GM19043 (cell line): ENCODE results near the gene OPHN1.
"Not testable (repeated sequence)": the region's sequence is repeated elsewhere in the genome, so short reads cannot be mapped to it uniquely, and the experiment has no call there.

Experiments
- ATAC-seq: cut with Tn5 transposase; IDR thresholded peaks from one replicate; pipeline ENCODE4 v1.9.1; 2021; ENCODE audit warnings: low read depth; ENCODE audit not compliant: unreplicated experiment

OPHN1 gene

GRCh38 chrX:68369559-68369958 is 63.7 kb downstream of the OPHN1 start:
- no peak for ATAC-seq

GRCh38 chrX:68365341-68365740 is 68.0 kb downstream of the OPHN1 start:
- no peak for ATAC-seq

DNA sequence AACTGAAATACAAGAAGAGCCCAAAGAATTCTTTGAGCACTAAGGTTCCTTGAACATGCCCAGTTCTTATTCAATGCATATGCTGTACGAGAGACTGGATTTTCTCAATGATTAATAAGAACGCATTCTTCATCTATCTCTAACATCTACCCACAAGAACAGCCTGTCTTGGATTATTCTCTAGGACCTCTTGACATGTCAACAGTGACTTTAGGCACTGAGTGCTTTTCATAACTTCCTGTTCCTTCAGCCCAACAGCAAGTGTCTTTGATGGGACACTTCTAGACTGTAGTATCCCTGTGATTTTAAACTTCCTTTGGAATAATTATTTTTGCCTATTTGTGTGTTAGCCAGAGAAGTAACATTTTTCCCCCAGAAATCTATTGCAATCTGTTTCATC is 69.3 kb downstream of the OPHN1 start:
- no peak for ATAC-seq

GRCh38 chrX:68358679-68359078 is 74.6 kb downstream of the OPHN1 start:
- no peak for ATAC-seq

DNA sequence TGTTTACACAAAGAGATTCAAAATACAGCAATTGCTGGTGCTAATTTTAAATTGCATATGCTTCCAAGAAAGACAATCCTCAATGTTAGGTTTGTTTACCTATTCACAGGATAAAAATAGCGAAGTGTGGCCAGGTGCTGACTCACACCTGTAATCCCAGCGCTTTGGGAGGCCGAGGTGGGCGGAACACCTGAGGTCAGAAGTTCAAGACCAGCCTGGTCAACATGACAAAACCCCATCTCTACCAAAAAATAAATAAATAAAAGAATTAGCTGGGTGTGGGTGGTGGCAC is 77.7 kb downstream of the OPHN1 start:
- ATAC-seq = no peak

DNA sequence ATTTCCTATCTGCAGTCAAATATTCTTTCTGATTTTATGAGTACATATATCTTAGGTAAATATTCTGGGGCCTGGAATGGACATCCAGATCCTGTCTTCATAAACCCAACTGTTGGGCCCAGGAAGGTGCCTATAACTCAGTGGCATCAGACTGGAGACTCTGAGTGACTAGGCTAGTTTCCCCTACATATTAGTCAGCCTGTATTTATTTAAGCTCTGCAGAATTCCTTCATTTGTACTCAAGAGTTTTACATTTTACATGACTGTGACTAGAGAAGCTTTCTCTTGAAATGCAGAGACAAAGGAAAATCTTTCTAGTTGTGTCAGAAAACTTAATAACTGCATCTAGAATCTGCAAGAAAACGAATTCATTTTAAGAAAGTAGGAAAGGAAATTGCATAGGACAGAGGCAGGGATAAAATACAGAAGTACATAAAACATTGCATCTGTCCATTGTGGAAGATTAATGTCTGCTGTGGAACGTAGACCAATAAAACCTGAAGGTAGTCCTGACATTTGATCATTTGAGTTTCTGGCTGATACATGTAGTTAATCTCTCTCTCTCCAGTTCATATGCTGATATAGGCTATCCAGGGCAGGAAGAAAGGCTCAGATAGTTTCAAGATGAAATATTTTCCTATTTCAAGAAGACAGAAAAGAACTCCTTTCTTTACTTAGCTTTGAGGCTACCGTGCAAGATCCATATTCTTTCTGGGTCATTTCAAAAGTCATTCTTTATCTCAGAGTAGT is 78.2 kb downstream of the OPHN1 start:
- ATAC-seq = no peak

GRCh38 chrX:68345025-68345424 is 88.3 kb downstream of the OPHN1 start:
- no peak for ATAC-seq

DNA sequence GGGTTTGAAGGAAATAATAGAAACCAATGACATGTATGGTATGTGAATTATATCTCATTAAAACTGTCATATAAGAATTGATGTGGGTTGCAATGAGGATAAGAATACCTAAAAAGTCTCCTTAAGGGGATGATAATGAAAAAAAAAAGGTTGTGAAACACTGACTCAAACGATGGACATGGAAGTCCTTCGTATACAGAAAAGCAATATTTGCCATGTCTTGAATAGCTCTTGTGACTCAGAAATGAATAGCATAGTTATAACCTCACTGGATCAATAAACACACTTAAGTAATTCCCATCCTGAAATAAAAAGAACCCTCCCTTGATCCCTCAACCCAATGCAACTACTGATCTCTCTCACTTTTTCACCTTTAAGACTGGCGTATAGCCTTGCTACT is 89.7 kb downstream of the OPHN1 start:
- no peak for ATAC-seq

- no peak for ATAC-seq
Observed at GRCh38 chrX:68332201-68332731, 101.0 kb downstream of the OPHN1 start.

DNA sequence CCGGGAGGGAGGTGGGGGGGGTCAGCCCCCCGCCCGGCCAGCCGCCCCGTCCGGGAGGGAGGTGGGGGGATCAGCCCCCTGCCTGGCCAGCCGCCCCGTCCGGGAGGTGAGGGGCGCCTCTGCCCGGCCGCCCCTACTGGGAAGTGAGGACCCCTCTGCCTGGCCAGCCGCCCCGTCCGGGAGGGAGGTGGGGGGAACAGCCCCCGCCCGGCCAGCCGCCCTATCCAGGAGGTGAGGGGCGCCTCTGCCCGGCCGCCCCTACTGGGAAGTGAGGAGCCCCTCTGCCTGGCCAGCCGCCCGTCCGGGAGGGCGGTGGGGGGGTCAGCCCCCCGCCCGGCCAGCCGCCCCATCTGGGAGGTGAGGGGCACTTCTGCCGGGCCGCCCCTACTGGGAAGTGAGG is 106.5 kb downstream of the OPHN1 start:
- ATAC-seq = not testable (repeated sequence)

GRCh38 chrX:68307769-68308168 is 125.5 kb downstream of the OPHN1 start:
- no peak for ATAC-seq

- no peak for ATAC-seq
Observed at GRCh38 chrX:68304602-68305001, 128.7 kb downstream of the OPHN1 start.

DNA sequence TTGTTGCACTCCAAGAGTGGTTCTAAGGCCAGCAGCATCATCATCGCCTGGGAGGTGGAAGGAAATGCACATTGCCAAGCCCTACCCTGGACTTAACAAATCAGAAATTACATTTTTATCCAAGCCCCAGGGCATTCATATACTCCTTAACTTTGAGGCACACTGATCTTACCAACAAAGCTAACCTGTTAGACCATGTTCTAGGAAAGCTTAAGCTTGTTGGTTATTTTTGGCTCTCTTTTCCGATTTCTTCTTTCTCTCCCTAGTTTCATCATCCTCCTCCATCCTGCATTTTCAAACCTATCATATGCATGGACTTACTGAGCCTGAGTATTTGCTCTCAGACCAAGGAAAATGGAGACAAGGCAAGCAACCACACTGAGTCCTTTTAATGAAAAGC is 133.4 kb downstream of the OPHN1 start:
- no peak for ATAC-seq

DNA sequence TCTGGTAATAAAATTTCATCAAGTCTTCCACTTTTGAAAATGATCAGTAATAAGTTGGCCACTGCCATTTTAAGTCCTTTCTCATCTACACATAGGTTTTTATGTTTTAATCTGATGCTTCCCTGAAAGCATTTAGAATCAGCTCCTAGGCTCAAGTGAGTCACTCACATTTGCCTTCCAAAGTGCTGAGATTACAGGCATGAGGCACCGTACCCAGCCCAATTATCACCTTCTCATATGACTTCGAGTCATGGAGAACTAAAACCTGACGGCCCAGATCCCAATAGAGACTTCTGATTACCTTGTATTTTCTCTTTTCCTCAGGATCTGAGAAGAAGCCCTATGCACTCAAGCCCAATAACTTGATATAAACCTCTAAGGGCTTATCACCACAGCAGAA is 140.8 kb downstream of the OPHN1 start:
- ATAC-seq = no peak

DNA sequence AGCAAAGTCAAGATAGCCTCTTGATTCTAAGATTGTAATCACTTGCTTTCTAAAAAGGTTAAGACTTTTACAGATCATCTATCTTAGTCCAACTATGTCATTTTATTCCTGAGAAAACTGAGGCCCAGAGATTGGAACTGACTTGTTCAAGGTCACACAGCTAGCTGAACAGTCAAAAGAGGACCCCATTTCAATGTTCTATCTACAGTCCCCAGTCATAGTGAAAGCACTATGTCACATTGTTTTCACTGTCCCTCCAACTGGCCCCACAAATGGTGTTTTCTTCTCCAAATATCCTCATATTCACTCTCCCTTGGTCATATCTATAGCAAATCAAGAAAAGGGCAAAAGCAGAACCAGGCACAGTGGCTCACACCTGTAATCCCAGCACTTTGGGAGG is 145.2 kb downstream of the OPHN1 start:
- no peak for ATAC-seq

DNA sequence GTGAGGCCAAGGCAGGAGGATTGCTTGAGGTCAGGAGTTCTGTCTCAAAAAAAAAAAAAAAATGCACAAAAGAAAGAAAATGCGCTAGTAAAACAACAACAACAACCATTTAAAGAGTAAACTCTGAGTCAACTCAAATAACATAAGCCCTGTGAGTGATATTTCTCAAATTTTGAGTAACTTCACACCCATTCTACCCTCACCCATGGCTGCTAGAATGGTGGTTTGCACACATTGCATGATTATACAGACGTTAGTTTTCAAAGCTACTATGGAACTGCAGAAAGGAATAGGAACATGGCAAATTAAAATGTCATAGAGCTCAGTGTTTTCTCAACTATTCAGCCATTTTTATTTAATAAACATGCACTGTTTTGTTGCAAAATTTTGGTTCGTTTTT is 145.9 kb downstream of the OPHN1 start:
- no peak for ATAC-seq

GRCh38 chrX:68286980-68287379 is 146.3 kb downstream of the OPHN1 start:
- ATAC-seq = no peak

DNA sequence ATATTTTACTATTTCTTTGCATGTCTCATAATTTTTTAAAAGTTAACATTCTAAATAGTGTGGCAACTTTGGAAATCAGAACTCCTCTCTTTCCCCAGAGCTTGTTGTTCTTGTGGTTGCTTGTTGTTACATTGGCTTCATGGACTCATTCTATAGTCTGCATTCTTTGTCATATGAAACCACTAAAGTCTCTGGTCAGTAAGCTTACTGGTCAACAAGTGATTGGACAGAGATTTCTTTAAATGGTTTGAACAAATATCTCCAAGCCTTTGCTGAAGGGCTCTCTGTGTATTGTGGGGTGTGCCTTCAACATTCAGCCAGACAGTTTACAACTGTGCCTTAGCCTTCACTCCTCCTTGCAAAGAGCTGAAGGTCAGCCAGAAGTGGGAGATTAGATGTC is 147.2 kb downstream of the OPHN1 start:
- no peak for ATAC-seq

DNA sequence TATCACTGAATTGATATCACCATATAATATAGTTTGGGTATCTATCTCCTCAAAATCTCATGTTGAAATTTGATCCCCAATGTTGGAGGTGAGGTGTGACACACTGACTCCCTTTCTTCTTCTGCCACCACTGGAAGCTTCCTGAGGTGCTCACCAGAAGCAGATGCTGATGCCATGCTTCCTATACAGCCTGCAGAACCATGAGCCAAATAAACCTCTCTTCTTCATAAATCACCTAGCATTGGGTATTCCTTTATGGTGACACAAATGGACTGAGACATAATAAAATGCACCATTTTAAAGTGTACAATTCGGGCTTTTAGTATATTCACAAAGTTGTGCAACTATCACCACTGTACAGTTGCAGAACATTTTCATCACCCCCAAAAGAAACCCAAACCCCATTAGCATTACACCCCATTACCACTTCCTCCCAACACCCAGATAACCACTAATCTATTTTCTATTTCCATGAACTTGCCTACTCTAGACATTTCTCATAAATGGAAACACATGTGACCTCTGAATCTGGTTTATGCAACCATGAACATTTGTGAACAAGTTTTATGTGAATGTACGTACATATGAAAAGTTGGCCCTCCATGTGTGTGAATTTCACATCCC is 148.9 kb downstream of the OPHN1 start:
- ATAC-seq = no peak

- ATAC-seq = no peak
Observed at GRCh38 chrX:68273887-68274286, 159.4 kb downstream of the OPHN1 start.

DNA sequence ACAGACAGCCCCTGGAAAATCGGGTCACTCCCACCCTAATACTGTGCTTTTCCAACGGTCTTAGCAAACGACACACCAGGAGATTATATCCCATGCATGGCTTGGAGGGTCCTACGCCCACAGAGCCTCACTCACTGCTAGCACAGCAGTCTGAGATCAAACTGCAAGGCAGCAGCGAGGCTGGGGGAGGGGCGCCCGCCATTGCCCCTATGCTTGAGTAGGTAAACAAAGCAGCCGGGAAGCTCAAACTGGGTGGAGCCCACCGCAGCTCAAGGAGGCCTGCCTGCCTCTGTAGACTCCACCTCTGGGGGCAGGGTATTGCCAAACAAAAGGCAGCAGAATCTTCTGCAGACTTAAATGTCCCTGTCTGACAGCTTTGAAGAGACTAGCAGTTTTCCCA is 168.5 kb downstream of the OPHN1 start:
- not testable (repeated sequence) for ATAC-seq

GRCh38 chrX:68261060-68261672 is 172.1 kb downstream of the OPHN1 start:
- no peak for ATAC-seq
